ENCODE results near the gene RBMY1E. TPM values are rescaled to one million over a fixed set of nuclear protein-coding genes. Genes with fewer than 3 reads are reported as not detected.
"Not testable (repeated sequence)": the region's sequence is repeated elsewhere in the genome, so short reads cannot be mapped to it uniquely, and the experiment has no call there.

The RBMY1E gene
- total RNA-seq, result not detected

DNA sequence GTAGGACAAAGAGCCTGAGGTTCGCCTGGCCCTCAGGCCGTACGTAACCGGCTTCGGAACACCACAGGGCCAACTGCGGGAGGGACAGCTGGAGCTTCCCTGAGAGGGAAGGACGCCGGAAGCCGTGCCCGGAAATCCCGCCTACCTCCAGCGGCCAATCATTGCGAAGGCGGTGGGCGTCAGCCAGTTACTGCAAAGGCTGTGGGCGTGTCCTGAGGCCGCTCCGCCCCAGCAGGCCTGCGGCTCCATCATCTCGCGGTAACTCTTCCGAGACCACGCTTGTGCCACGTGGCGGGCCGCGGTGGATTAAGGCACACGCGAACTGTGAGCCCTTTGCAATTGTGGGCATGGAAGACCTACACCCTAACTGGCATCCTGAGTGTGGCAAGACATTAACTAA lies at the start of gene RBMY1E:
Gene RBMY1E, minus strand, starts transcription at position 101 of the 400 bp plus-strand sequence. CDS start 1,978 bp downstream, outside the sequence.
- not testable (repeated sequence) for H3K27ac ChIP-seq; H3K27me3 ChIP-seq; H3K4me1 ChIP-seq; DNase-seq (ENCODE audit: low spot score); H3K36me3 ChIP-seq; H3K9me3 ChIP-seq; H3K4me3 ChIP-seq

DNA sequence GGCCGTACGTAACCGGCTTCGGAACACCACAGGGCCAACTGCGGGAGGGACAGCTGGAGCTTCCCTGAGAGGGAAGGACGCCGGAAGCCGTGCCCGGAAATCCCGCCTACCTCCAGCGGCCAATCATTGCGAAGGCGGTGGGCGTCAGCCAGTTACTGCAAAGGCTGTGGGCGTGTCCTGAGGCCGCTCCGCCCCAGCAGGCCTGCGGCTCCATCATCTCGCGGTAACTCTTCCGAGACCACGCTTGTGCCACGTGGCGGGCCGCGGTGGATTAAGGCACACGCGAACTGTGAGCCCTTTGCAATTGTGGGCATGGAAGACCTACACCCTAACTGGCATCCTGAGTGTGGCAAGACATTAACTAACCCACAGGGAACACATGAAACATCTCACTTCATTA lies 23.4 kb downstream of the RBMY1E start, which contains the start of gene RBMY1D:
Gene RBMY1D, minus strand, starts transcription at position 101 of the 400 bp plus-strand sequence. CDS start 2,013 bp downstream, outside the sequence.
- H3K9me3 ChIP-seq; H3K27me3 ChIP-seq; H3K36me3 ChIP-seq; DNase-seq (ENCODE audit: low spot score); H3K4me1 ChIP-seq; H3K27ac ChIP-seq; H3K4me3 ChIP-seq: not testable (repeated sequence)

GRCh38 chrY:21869407-21870076 lies 48.3 kb downstream of the RBMY1E start:
- DNase-seq (ENCODE audit: low spot score); H3K27me3 ChIP-seq; H3K9me3 ChIP-seq; H3K4me3 ChIP-seq; H3K27ac ChIP-seq; H3K36me3 ChIP-seq; H3K4me1 ChIP-seq: not testable (repeated sequence)

Other genes starting within 250 kb of the RBMY1E start
- gene RBMY1D, start 23.5 kb downstream of the RBMY1E start, total RNA-seq, result not detected